Measurements from ENCODE around the gene ASAP3. TPM values are rescaled to one million over a fixed set of nuclear protein-coding genes. Genes with fewer than 3 reads are reported as not detected.

The ASAP3 gene
- total and polyA plus RNA-seq, 9 of the 15 experiments (the other 6 are each of a cell fraction or from before 2014, with no cell fraction given), result 1.7 to 31.2 (median 17.4) TPM

DNA sequence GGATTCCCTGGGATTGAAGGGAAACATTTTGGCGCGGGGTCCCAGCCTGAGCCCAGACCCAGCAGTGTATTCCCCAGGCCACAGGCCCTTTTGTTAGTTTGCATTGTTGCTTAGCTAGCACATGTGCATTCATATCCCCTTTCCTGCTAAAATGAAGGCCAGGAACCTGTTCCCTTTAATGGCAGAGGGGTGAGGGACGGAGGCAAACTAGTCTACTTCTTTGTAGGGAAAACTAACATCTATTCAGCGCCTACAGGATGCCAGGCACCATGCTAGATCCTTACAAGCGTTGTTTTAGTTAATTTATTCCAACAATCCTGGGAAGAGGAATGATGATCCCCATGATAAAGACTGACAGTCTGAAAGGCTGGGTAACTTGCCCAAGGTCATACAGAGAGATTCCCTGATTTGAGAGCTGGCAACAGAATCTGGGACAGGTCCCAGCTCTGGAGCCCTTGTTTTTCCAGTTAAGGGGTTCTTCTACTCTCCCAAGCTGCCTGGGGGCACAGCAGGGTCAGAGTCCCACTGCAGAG, 47.6 kb upstream of the ASAP3 start (continued):
- TF ChIP-seq ZNF699 (CRISPR knock-in tag; IDR thresholded peaks at IDR 0.05; ENCODE audit: insufficient replicate concordance) (no peak), ZNF644 (tag; IDR thresholded peaks at IDR 0.05; ENCODE audit: low read depth) (no peak), ATF1 (CRISPR knock-in tag; IDR thresholded peaks at IDR 0.05) (no peak), ATF1 (tag; IDR thresholded peaks at IDR 0.05) (no peak), ATF7 (IDR thresholded peaks at IDR 0.05) (0 out of 2 replicates have a peak, but pooled peaks have one; percentile 5), NUFIP1 (IDR thresholded peaks at IDR 0.05; ENCODE audit: partially characterized antibody) (no peak), ZNF41 (CRISPR knock-in tag; conservative IDR thresholded peaks at IDR 0.05) (no peak), NFATC3 (IDR thresholded peaks at IDR 0.05) (no peak), PHF8 (IDR thresholded peaks at IDR 0.05; ENCODE audit: borderline replicate concordance, low read length) (peak; percentile 54; the same call in 1 of the 2 replicates), BCOR (IDR thresholded peaks at IDR 0.05) (no peak), ZNF830 (CRISPR knock-in tag; IDR thresholded peaks at IDR 0.05) (no peak), MCM5 (IDR thresholded peaks at IDR 0.05; ENCODE audit: low read depth) (no peak), CBFA2T3 (IDR thresholded peaks at IDR 0.05) (no peak), GABPB2 (CRISPR knock-in tag; conservative IDR thresholded peaks at IDR 0.05) (no peak), PHTF2 (CRISPR knock-in tag; IDR thresholded peaks at IDR 0.05) (no peak), BDP1 (IDR thresholded peaks at IDR 0.05; ENCODE audit: insufficient read depth, insufficient read length) (no peak), EP400 (IDR thresholded peaks at IDR 0.05) (0 out of 2 replicates have a peak, but pooled peaks have one; percentile 5), KDM4B (IDR thresholded peaks at IDR 0.05; ENCODE audit: borderline replicate concordance in 2 of 2, low read depth in 1 of 2) (no peak), POLR2AphosphoS2 (IDR thresholded peaks at IDR 0.05; ENCODE audit: low read length) (no peak), ESRRB (CRISPR knock-in tag; IDR thresholded peaks at IDR 0.05; ENCODE audit: borderline replicate concordance) (no peak), THRAP3 (IDR thresholded peaks at IDR 0.05; ENCODE audit: borderline replicate concordance) (no peak), CBFB (CRISPR knock-in tag; IDR thresholded peaks at IDR 0.05) (no peak), GATAD2B (IDR thresholded peaks at IDR 0.05; ENCODE audit: borderline replicate concordance) (no peak)
- TF ChIP-seq, protein P1, sequence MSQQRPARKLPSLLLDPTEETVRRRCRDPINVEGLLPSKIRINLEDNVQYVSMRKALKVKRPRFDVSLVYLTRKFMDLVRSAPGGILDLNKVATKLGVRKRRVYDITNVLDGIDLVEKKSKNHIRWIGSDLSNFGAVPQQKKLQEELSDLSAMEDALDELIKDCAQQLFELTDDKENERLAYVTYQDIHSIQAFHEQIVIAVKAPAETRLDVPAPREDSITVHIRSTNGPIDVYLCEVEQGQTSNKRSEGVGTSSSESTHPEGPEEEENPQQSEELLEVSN (IDR thresholded peaks at IDR 0.05; ENCODE audit: borderline replicate concordance in 1 of 2, extremely low read depth in 1 of 2, insufficient read depth in 1 of 2, insufficient read length in 1 of 2, low read depth in 1 of 2, low read length in 1 of 2, poor library complexity in 1 of 2, severe bottlenecking in 1 of 2), result no peak
- TF ChIP-seq, protein P2, sequence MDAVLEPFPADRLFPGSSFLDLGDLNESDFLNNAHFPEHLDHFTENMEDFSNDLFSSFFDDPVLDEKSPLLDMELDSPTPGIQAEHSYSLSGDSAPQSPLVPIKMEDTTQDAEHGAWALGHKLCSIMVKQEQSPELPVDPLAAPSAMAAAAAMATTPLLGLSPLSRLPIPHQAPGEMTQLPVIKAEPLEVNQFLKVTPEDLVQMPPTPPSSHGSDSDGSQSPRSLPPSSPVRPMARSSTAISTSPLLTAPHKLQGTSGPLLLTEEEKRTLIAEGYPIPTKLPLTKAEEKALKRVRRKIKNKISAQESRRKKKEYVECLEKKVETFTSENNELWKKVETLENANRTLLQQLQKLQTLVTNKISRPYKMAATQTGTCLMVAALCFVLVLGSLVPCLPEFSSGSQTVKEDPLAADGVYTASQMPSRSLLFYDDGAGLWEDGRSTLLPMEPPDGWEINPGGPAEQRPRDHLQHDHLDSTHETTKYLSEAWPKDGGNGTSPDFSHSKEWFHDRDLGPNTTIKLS (IDR thresholded peaks at IDR 0.05; ENCODE audit: borderline replicate concordance, low read depth), result no peak
- TF ChIP-seq, protein P3, sequence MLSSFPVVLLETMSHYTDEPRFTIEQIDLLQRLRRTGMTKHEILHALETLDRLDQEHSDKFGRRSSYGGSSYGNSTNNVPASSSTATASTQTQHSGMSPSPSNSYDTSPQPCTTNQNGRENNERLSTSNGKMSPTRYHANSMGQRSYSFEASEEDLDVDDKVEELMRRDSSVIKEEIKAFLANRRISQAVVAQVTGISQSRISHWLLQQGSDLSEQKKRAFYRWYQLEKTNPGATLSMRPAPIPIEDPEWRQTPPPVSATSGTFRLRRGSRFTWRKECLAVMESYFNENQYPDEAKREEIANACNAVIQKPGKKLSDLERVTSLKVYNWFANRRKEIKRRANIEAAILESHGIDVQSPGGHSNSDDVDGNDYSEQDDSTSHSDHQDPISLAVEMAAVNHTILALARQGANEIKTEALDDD (IDR thresholded peaks at IDR 0.05), result no peak; the same call in 1 of the 2 replicates
